HG03025 (cell line): ENCODE data around the gene GAS2L2.
"Not testable (repeated sequence)": the region's sequence is repeated elsewhere in the genome, so short reads cannot be mapped to it uniquely, and the experiment has no call there.

Experiments used
- ATAC-seq: cut with Tn5 transposase; IDR thresholded peaks from one replicate; pipeline ENCODE4 v1.9.1; 2021; ENCODE audit warnings: mild to moderate bottlenecking, moderate library complexity; ENCODE audit not compliant: unreplicated experiment, low FRiP score

The GAS2L2 gene

GRCh38 chr17:35703308-35703707 is 49.7 kb downstream of the GAS2L2 start:
- ATAC-seq: not testable (repeated sequence)

DNA sequence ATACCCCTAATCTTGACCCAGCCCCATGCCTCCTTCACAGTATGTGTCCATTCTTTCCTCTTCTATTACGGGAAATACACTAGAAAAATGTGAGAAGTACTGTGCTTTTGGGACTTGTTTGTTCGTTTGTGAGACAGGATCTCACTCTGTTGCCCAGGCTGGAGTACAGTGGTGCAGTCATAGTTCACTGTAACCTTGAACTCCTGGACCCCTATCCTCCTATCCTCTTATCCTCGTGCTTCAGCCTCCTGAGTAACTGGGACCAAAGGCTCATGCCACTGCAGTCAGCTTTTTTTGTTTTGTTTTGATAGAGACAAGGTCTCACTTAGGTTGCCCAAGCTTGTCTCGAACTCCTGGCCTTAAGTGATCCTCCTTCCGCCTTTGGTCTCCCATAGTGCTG is 51.5 kb downstream of the GAS2L2 start:
- no peak for ATAC-seq

GRCh38 chr17:35700150-35700549 is 52.9 kb downstream of the GAS2L2 start:
- ATAC-seq: no peak

- ATAC-seq: no peak
These were observed 54.2 kb downstream of the GAS2L2 start for GRCh38 chr17:35698800-35699199.

- ATAC-seq: no peak
These were observed 57.4 kb downstream of the GAS2L2 start for GRCh38 chr17:35695613-35696012.

GRCh38 chr17:35694906-35695305 is 58.1 kb downstream of the GAS2L2 start:
- ATAC-seq: no peak
